Measurements from ENCODE around the gene HSPA5.

DNA sequence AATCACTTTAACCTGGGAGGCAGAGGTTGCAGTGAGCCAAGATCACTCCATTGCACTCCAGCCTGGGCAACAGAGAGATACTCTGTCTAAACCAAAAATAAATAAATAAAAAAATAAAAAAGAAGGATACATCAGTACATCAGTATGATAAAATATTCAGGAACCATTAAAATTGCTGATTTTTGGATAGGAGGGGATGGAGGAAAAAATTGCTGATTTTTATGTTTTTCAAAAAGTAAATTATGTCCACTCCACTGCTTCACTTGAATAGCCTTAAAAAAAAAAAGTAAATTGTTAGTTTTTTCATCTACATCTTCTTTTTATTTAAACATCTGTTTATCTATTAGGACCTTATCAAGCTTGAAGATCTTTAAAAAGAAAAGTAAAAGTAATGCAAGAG is 13.1 kb upstream of the HSPA5 start:
- TF ChIP-seq, protein P1, sequence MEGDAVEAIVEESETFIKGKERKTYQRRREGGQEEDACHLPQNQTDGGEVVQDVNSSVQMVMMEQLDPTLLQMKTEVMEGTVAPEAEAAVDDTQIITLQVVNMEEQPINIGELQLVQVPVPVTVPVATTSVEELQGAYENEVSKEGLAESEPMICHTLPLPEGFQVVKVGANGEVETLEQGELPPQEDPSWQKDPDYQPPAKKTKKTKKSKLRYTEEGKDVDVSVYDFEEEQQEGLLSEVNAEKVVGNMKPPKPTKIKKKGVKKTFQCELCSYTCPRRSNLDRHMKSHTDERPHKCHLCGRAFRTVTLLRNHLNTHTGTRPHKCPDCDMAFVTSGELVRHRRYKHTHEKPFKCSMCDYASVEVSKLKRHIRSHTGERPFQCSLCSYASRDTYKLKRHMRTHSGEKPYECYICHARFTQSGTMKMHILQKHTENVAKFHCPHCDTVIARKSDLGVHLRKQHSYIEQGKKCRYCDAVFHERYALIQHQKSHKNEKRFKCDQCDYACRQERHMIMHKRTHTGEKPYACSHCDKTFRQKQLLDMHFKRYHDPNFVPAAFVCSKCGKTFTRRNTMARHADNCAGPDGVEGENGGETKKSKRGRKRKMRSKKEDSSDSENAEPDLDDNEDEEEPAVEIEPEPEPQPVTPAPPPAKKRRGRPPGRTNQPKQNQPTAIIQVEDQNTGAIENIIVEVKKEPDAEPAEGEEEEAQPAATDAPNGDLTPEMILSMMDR (IDR thresholded peaks at IDR 0.05), result no peak
- no peak for TF ChIP-seq POLR2A (IDR thresholded peaks at IDR 0.05)
